Ectodermal cell (in vitro differentiated cells): Measurements from ENCODE around the gene MED8.

ENCODE experiments used
- H3K27ac ChIP-seq: 2 replicates; pipeline ENCODE4 v1.7.0; 2013; ENCODE audit warnings: mild to moderate bottlenecking, low read depth, low read length; ENCODE audit not compliant: insufficient read depth, poor library complexity, severe bottlenecking
- H3K27me3 ChIP-seq: 2 replicates; pipeline ENCODE4 v1.7.0; 2013; ENCODE audit warnings: mild to moderate bottlenecking, low read length; ENCODE audit not compliant: insufficient read depth, control insufficient read depth, poor library complexity, severe bottlenecking
- H3K36me3 ChIP-seq: one replicate; pipeline ENCODE4 v1.7.0; 2013; ENCODE audit warnings: low read length; ENCODE audit not compliant: control insufficient read depth, insufficient read depth
- H3K4me1 ChIP-seq: one replicate; pipeline ENCODE4 v1.7.0; 2013; ENCODE audit warnings: low read length; ENCODE audit not compliant: control insufficient read depth, insufficient read depth
- H3K4me3 ChIP-seq: 2 replicates; pipeline ENCODE4 v1.7.0; 2013; ENCODE audit warnings: low read depth, low read length, control low read depth; ENCODE audit not compliant: insufficient read depth
- H3K9me3 ChIP-seq: 2 replicates; pipeline ENCODE4 v1.7.0; 2013; ENCODE audit warnings: mild to moderate bottlenecking, low read length, moderate library complexity; ENCODE audit not compliant: control insufficient read depth
- whole genome bisulfite sequencing, 2 experiments: methylation state at CpG; one replicate each; pipeline ENCODE4 v1.1.7; 2013; ENCODE audit warnings: missing lambda C conversion rate in 2 of 2; 5-methylcytosine and 5-hydroxymethylcytosine counted together

MED8 gene

DNA sequence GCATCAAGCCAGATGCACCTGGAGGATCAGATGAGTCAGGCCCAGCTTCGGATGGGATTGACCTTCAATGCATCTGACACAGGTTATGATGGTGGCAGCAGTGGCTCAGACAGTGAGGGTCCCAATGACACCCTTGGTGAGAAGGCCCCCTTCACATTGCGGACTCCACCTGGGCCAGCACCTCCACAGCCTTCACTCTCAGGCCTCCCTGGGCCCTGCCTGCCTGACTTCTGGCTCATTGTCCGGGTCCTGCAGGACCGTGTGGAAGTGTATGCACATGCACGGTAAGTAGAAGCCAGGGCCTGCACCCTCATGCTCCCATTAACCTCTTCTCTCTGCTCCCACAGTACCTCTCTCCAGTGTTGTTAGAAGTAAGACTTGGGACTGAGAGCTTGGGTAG is 43.3 kb upstream of the MED8 start:
- no peak overlapping the region for H3K4me3 ChIP-seq
- 95 to 96% methylated on average over 5 of the region's 5 CpGs for WGBS, 2 experiments
- H3K9me3 ChIP-seq, result no peaks in the 10 kb centered on the region
- no peaks in the 10 kb centered on the region for H3K27me3 ChIP-seq
- H3K36me3 ChIP-seq, result peaks cover 28% of the 10 kb centered on the region
- H3K27ac ChIP-seq, result no peak overlapping the region
- peaks cover 26% of the 10 kb centered on the region for H3K4me1 ChIP-seq

DNA sequence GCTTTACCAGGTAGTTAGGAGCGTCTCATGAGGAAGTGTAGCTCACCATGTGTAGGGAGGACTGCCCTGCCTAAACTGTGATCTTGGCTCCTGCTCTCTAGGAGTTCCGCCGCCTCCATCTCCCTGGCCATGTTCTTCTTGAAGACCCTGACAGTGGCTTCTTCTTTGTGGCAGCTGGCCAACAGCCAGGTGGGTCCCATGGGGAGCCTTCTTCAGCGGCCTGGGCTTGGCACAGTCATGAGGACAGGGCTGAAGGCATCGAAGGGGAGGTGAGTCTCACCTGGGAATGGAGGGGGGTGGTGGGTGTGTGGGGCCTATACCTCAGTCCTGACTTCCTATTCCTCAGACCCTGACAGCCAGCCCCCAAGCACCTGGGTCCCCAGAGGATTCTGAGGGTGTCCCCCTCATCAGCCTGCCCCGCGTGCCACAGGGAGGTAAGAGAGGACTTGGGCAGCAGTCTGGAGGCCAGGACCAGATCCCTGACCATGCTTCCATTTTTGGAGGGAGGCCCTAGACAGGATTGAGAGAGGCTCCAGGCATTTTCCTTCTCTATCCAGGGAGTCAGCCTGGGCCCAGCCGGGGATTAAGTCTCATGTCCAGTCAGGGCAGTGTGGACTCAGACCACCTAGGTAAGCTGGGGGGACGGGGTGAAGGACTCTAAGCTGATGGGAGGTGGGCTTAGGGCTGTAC is 42.7 kb upstream of the MED8 start:
- Histone ChIP-seq H3K27ac (no peak overlapping the region), H3K9me3 (no peaks in the 10 kb centered on the region), H3K36me3 (peaks cover 34% of the 10 kb centered on the region), H3K4me1 (peaks cover 22% of the 10 kb centered on the region), H3K27me3 (no peaks in the 10 kb centered on the region), H3K4me3 (no peak overlapping the region)
- WGBS, 2 experiments, result 93 to 96% methylated on average over 8 to 9 of the region's 9 CpGs

DNA sequence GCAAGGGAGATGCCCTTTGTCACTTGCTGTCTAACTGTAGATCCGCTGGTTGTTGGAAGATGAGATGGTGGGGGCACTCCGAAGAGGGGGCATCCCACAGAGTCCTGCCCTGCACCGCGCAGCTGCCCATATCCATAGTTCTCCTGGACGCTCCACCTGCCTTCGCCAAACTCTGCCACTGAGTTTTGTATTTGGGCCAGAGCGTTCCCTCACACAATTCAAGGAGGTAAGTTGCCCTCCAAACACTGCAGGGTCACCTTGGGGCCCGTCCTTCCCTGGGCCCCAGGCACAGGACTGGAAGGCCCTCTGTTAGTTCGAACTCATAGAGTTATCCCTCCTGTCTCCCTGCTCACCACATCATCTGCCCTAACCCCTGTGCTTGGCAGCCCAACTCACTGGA is 42.1 kb upstream of the MED8 start:
- Histone ChIP-seq H3K27ac (no peak overlapping the region), H3K4me3 (no peak overlapping the region), H3K9me3 (no peaks in the 10 kb centered on the region), H3K27me3 (no peaks in the 10 kb centered on the region), H3K4me1 (peaks cover 16% of the 10 kb centered on the region), H3K36me3 (peaks cover 39% of the 10 kb centered on the region)
- 93 to 94% methylated on average over 9 of the region's 9 CpGs for WGBS, 2 experiments

DNA sequence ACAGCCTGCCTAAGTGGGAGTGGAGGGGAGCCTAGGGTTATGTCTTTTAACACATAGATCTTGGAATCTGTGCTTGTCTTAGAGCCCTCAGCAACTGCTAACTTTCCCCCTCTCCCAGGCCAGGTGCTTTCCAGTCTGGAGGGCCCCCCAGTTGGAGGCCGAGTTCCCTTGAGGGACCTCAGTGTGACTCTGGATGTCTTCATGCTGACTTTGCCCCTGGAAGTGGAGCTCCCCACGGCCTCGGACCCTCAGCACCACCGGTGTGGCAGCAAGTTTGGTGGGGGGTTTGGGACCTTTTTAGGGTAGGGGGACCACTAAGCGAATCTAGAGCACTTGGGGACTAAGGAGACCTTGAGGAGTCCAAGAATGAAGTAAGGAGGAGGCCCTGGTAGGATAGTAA is 41.2 kb upstream of the MED8 start:
- 94 to 96% methylated on average over 5 of the region's 5 CpGs for WGBS, 2 experiments
- no peaks in the 10 kb centered on the region for H3K9me3 ChIP-seq
- H3K4me3 ChIP-seq, result no peak overlapping the region
- no peaks in the 10 kb centered on the region for H3K27me3 ChIP-seq
- H3K27ac ChIP-seq, result no peak overlapping the region
- H3K4me1 ChIP-seq, result peaks cover 7% of the 10 kb centered on the region
- H3K36me3 ChIP-seq, result peaks cover 43% of the 10 kb centered on the region

DNA sequence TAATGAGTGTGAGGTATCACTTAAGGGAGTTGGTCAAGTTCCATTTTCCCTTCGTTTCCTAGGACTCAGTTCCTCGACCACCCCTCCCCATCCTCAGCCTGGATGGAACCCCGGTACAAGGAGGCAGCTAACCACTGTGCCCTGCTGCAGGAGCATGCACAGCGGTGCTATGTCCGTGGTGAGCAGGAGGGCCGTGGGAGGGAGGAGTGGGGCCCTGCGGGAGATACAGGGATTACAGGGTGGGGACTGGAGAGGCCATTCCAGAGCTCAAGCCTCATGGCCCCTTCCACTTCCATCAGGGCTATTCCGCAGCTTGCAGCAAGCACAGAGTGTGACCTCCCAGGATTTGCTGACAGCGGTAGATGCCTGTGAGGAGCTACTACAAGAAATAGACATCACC is 38.3 kb upstream of the MED8 start:
- Histone ChIP-seq H3K27me3 (no peaks in the 10 kb centered on the region), H3K27ac (no peak overlapping the region), H3K4me1 (no peaks in the 10 kb centered on the region), H3K4me3 (no peak overlapping the region), H3K9me3 (no peaks in the 10 kb centered on the region), H3K36me3 (peaks cover 36% of the 10 kb centered on the region)
- 94 to 98% methylated on average over 9 of the region's 9 CpGs for WGBS, 2 experiments

DNA sequence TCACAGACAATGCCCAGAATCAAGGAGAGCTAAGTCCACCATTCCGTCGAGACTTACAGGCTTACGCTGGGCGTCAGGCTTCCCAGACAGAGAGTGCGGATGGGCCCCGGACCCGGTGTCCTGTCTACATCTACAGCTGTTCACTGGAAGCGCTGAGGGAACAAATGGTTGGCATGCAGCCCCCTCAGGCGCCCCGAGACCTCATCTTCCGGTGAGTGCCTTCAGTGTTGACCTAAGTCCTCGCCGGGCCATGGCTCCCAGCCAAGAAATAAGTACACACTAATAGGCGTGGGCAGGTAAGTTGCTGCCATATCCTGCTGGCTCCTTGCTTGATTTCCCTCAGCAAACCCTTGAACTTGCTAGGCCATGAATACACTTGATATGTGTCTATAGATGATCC is 37.9 kb upstream of the MED8 start:
- Histone ChIP-seq H3K9me3 (no peaks in the 10 kb centered on the region), H3K4me3 (no peak overlapping the region), H3K4me1 (no peaks in the 10 kb centered on the region), H3K27me3 (no peaks in the 10 kb centered on the region), H3K27ac (no peak overlapping the region), H3K36me3 (peaks cover 32% of the 10 kb centered on the region)
- WGBS, 2 experiments, result 96 to 97% methylated on average over 14 of the region's 14 CpGs

DNA sequence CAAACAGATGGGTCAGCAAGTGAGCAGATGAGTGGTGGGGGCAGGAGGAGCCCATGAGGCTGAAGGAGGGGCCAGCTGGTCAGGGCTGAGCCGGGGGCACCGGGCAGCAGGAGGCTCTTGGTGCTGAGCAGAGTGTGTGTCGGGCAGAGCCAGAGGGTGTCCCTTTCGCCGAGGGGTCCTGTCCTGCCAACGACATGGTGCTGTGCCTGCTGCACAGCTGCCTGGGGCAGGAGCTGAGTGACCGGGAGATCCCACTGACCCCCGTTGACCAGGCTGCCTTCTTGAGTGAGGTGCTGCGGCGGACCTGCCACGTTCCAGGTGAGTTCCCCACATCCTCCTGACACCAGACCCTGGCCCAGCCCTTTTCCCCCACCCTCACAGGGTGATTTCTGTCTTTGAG is 36.6 kb upstream of the MED8 start:
- H3K27ac ChIP-seq, result no peak overlapping the region
- H3K27me3 ChIP-seq, result no peaks in the 10 kb centered on the region
- no peak overlapping the region for H3K4me3 ChIP-seq
- no peaks in the 10 kb centered on the region for H3K9me3 ChIP-seq
- WGBS, 2 experiments, result 92 to 93% methylated on average over 11 of the region's 11 CpGs
- no peaks in the 10 kb centered on the region for H3K4me1 ChIP-seq
- H3K36me3 ChIP-seq, result peaks cover 27% of the 10 kb centered on the region

DNA sequence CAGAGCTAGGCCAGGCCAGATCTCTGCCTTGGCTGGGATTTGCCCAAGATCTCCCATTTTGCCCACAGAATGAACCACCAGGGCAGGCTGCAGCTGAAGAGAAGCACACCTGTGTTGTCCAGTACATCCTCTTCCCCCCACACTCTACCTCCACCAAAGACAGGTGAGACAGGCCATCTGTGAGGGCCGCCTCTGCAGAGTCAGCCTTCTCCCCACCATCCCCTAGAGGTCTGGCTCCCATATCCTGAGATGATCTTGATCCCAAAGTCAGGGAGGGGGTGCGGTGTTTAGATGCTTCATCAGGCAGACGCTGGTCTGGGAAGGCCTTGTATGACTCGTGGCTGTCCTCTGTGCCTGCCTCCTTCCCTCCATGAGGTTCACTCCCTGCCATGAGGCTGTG is 35.4 kb upstream of the MED8 start:
- no peak overlapping the region for H3K4me3 ChIP-seq
- no peaks in the 10 kb centered on the region for H3K9me3 ChIP-seq
- no peaks in the 10 kb centered on the region for H3K4me1 ChIP-seq
- H3K36me3 ChIP-seq, result peaks cover 38% of the 10 kb centered on the region
- no peaks in the 10 kb centered on the region for H3K27me3 ChIP-seq
- no peak overlapping the region for H3K27ac ChIP-seq
- WGBS, 2 experiments, result 88 to 97% methylated on average over 4 of the region's 4 CpGs

DNA sequence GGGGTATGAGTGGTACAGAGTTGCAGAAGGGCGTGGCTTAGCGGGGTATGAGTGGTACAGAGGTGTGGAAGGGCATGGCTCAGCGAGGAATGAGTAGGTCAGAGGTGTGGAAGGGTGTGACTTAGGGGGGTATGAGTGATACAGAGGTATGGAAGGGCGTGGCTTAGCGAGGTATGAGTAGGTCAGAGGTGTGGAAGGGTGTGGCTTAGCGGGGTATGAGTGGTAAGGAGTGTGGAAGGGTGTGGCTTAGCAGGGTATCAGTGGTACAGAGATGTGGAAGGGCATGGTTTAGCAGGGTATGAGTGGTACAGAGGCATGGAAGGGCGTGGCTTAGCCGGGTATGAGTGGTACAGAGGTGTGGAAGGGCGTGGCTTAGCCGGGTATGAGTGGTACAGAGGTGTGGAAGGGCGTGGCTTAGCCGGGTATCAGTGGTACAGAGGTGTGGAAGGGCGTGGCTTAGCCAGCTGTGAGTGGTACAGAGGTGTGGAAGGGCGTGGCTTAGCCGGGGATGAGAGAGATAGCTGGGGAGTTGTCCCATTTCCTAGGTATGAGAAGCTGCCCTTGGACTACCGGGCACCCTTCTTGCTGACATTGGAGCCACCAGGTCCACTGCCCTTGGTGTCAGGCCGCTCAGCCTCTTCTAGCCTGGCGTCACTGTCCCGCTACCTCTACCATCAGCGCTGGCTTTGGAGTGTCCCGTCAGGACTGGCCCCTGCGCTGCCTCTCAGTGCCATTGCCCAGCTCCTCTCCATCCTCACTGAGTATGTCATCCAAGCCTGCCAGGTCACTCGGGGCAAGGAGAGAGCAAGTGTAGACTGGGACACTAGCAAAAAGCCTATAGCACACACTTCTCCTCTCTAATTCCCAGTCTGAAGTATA is 34.3 kb upstream of the MED8 start:
- no peaks in the 10 kb centered on the region for H3K27me3 ChIP-seq
- H3K4me1 ChIP-seq, result no peaks in the 10 kb centered on the region
- H3K27ac ChIP-seq, result no peak overlapping the region
- H3K4me3 ChIP-seq, result no peak overlapping the region
- no peaks in the 10 kb centered on the region for H3K9me3 ChIP-seq
- WGBS, 2 experiments, result 94 to 96% methylated on average over 23 of the region's 23 CpGs
- peaks cover 45% of the 10 kb centered on the region for H3K36me3 ChIP-seq

DNA sequence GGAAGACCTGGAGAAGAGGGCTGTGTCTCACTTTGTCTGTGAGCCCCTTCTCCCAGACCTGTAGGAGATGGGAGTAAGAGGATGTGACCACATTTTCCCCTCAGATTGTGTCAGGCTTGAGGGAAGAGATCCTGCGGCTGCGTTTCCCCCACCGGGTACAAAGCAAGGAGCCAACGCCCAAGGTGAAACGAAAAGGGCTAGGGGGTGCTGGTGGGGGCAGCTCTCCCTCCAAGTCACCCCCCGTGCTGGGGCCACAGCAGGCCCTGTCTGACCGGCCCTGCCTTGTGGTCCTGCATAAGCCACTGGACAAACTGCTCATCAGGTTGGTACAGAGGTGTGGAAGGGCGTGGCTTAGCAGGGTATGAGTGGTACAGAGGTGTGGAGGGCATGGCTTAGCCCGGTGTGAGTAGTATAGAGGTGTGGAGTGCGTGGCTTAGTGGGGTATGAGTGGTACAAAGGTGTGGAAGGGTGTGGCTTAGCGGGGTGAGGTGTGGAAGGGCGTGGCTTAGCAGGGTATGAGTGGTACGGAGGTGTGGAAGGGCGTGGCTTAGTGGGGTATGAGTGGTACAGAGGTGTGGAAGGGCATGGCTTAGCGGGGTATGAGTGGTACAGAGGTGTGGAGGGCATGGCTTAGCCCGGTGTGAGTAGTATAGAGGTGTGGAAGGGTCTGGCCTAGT is 33.5 kb upstream of the MED8 start:
- H3K27me3 ChIP-seq, result no peaks in the 10 kb centered on the region
- H3K27ac ChIP-seq, result no peak overlapping the region
- H3K9me3 ChIP-seq, result no peaks in the 10 kb centered on the region
- H3K36me3 ChIP-seq, result peaks cover 44% of the 10 kb centered on the region
- no peak overlapping the region for H3K4me3 ChIP-seq
- 95% methylated on average over 16 of the region's 16 CpGs for WGBS, 2 experiments
- H3K4me1 ChIP-seq, result no peaks in the 10 kb centered on the region
